NCI-H345 (cell line): ENCODE results near the gene ARHGAP31.

ENCODE experiments used
- DNase-seq: peaks from one replicate; lab custom pipeline; 2025; lab: John Stamatoyannopoulos, UW

Gene ARHGAP31

GRCh38 chr3:119382134-119382533 lies 88.0 kb downstream of the ARHGAP31 start:
- no peak for DNase-seq

DNA sequence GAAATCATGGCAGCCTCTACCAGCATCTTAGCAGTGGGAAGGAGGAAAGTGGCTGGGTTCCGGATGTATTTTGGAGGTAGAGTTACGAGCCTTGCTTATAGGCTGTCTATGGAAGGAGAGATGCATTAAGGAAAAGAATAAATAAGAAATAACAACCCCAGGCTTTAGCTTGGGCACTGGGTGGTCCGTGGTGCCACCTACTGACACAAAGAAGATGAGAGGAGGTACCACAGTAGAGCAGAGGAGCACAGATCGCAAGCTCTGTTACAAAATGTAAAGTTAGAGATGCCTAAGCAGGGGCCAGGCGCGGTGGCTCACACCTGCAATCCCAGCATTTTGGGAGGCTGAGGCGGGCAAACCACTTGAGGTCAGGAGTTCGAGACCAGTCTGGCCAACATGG lies 94.4 kb downstream of the ARHGAP31 start:
- DNase-seq = no peak

DNA sequence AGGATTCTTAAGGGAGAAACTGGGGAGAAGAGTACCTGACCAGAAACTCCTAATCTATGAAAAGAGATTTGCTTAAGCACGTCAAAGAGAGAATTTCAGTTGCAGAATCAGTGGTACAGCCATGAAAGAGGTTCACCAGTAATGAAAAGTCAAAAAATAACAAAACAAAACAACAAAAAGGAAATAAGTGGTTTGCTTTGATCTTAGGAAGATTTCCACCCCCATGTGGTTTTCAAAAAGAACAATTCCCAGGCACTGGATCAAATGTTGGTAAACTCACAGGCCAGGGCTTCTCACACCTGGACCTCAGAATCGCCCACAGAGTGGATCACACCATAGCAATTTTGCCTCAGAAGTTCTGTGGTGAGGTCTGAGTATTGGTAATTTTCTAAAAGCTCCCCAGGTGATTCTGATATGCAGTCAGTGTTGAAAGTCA lies 101.8 kb downstream of the ARHGAP31 start:
- no peak for DNase-seq

DNA sequence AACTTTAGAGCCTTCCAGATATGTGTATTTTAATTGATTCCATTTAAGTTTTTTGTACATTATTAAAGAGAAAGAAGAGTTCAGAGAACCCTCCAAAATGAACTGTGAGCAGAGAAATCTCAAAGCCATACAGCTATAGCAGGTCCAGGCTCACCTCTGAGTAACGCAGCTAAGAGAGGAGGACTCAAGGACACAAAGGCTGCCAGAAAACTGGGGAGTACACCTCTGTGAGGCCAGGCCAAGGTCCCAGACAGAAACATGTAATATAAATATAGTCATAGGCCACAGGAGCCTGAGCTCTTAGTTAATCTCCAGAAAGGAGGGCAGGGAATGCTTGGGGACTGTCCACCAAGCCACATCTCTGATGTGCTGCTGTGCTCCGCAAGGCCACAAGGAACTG lies 102.7 kb downstream of the ARHGAP31 start:
- DNase-seq = no peak

- DNase-seq = no peak
Observed at GRCh38 chr3:119400466-119400865, 106.3 kb downstream of the ARHGAP31 start.

DNA sequence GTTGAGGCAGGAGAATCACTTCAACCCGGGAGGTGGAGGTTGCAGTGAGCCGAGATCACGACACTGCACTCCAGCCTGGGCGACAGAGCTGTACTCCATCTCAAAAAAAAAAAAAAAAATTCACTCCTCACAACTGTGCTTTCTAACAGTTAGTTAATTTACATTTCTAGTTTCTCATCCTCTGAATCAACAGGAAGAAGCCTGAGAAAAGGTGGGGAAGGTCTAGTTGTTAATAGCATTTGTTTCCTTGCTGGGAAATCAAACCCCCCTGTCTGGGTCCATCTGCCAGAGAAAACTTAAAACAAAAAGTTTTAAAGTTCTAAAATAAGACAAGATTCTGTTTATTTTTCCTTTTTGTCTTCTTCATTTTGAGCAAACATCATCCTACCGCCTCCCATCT lies 106.9 kb downstream of the ARHGAP31 start:
- no peak for DNase-seq

- no peak for DNase-seq
Observed at GRCh38 chr3:119401503-119402440, 107.6 kb downstream of the ARHGAP31 start.

DNA sequence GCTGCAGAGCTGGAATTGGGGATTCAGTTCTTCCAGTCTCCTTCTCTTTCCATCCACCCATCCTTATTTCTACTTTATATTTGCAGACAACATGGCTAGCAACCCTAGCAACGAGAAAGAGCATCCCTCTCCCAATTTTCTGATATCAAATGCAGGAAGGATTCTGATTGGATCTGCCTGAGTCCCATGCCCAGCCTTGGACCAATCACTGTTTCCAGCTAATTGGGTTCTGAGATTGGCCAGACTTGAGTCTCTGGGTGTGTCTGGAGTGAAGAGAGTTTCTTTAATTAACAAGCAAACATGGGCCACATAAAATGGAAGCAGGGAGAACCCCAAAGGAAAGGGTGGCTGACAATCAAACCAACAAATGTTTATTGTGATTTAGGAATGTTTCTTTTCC lies 108.6 kb downstream of the ARHGAP31 start:
- DNase-seq = no peak

- no peak for DNase-seq
Observed at GRCh38 chr3:119403201-119403600, 109.0 kb downstream of the ARHGAP31 start.

DNA sequence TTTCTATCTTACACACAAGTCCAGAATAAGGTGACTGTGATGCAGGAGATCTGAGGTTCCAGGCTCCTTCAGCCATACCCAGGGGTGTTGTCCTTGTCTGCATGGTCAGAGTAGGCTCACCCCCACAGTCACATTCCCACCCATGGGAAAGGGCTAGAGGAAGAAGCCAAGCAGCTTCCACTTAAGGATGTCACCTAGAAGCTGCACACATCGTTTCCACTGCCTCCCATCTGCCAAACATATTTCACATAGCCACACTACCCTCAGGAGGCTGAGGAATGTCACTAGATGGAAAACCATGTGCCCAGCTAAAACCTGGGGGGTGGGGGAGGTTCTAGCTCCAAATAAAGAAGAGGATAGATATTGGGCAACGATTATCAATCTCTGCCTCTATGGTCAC lies 111.1 kb downstream of the ARHGAP31 start:
- DNase-seq = no peak

GRCh38 chr3:119408243-119408950 lies 114.2 kb downstream of the ARHGAP31 start:
- no peak for DNase-seq

GRCh38 chr3:119409844-119410243 lies 115.7 kb downstream of the ARHGAP31 start:
- DNase-seq = no peak

GRCh38 chr3:119413603-119414280 lies 119.6 kb downstream of the ARHGAP31 start:
- no peak for DNase-seq

DNA sequence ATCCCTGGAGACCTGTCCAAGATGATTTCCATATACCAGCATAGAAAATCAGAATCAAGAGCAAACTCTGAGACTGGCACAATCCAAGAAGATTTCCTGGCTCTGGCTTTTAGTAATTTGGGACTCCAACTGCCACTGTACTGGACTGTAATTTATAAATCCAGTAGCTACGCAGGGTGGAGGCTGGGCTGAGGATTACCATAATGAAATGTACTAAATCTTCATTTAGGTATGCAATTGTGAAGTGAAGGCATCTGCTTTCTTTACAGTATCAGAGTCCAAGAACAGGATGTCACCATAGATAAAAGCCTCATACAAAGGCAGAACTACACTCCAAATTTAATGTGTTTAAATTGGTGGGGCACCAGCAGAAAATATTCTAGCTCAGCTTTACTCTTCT lies 122.7 kb downstream of the ARHGAP31 start:
- DNase-seq = no peak

DNA sequence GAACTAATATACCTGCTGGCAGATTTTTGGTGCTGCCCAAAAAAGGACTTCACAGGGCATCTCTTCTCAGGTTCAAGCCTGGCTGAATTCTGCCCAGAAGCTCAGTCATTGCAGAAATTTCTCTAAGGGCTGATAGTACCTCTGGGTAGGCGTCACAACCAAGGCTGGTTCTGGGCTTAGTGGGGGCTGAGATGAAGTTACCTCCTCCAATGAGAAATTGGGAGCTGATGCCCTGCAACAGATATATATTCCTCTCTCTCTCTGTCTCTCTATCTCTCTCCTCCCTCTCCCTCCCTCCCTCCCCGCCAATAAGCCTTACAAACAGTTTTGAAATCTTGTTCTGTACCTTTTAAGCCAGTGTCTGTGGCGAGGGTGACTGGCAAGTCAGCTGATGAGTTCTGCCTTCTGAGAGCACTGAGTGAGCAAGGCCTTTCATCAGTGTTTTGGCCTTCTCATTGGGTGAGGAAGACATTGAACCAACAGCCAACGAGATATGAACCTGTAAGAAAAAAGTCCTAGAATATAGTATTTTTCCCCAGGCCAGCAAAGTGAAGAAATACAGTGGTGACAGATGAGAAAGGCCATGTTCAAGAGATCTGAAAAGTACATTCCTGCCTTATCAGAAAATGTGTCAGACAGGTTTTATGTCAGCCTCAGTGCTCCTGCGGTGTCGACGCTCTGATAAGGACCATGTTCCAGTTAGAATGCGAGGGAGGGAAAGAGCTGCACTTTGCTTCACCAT lies 123.8 kb downstream of the ARHGAP31 start:
- DNase-seq = no peak

- DNase-seq = no peak
Observed at GRCh38 chr3:119418641-119419040, 124.5 kb downstream of the ARHGAP31 start.

- no peak for DNase-seq
Observed at GRCh38 chr3:119420196-119420595, 126.0 kb downstream of the ARHGAP31 start.

DNA sequence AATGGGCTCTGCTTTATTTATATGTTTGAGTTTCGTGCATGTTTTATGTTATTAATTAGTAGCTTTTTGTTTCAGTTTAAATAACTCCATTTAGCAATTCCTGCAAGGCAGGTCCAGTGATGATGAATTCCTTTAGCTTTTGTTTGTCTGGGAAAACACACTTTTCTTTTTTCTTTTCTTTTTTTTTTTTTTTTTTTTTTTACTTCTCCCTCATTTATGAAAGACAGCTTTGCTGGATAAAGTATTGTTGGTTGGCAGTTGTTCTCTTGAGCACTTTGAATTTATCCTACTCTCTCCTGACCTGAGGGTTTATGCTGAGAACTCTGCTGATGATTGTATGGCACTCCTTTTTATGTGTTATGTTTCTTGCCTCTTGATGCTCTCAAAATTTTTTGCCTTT lies 133.5 kb downstream of the ARHGAP31 start:
- DNase-seq = no peak

DNA sequence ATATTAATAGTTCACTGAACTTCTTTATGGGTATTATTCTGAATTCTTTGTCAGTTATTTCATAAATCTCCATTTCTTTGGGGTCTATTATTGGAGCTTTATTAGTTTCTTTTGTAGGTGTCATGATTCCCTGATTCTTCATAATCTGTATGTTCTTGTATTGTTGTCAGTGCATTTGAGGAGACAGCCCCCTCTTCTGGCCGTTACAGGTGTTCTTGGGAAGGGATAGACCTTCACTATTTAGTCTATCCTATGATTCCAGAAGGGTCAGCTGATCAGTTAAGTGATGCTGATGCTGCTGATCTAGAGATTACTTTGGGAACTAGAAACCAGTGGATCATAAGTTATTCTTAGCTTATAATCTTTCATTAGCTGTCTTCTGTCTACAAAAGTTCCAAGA lies 134.4 kb downstream of the ARHGAP31 start:
- DNase-seq = no peak

DNA sequence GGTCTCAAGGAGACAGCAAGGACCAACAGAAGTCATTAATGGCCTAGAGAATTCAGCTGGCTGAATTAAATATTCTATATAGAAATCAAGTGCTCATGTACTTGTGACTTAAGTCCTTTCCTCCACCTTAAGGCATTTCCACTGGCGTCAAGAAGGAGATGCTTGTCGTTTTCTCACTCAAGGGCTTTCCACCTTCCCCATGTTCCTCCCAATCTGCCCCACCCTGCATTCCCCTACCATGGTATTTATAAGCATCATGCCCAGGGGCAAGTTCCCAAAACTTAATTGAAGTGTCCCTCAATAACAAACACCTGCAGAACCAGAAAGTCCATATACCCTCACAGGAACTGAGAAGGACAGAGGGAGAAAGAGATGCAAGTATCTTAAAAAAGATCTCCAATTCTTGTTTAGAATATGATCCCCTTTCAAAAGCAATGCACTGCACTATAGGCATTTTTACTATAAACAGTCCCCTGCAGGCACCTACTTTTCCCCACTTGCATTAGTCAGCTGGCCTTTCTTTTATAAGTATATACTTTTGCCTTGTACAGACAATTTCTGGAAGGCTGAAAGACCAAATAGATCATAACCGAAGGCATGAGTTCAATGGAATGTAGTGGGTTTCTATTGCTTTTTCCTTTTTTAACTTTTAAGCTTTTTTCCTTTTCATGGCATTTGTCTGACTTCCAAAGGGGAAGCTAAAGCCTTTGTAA lies 139.6 kb downstream of the ARHGAP31 start:
- no peak for DNase-seq

DNA sequence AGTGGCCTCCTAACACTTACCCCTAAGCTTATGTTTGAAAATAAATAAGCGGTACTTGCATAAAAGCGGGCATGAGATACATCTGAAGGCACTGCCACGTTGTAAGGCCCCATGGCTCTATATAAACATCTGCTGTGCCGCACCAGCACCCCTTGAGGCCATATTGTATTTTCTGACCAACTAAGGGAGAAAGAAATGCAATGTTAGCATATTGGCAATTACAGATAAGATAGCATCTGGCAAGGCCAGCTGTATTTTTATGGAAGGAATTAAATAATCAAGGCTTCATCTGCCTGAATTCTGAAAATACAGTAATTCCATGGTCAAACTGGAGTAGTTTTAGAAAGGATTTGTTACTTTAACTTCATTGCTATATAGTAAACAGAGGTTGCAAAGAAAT lies 140.5 kb downstream of the ARHGAP31 start:
- no peak for DNase-seq
